Mucosa of stomach (tissue), 1 donor: Measurements from ENCODE around the gene LRP1B.

ENCODE experiments used
- H3K27me3 ChIP-seq: one replicate; pipeline ENCODE4 v1.7.0; 2013; ENCODE audit warnings: mild to moderate bottlenecking, low read length; ENCODE audit not compliant: control insufficient read depth, insufficient read depth
- H3K36me3 ChIP-seq: one replicate; pipeline ENCODE4 v1.7.0; 2013; ENCODE audit warnings: low read length; ENCODE audit not compliant: control insufficient read depth, insufficient read depth
- H3K4me1 ChIP-seq: one replicate; pipeline ENCODE4 v1.7.0; 2013; ENCODE audit warnings: mild to moderate bottlenecking, low read length; ENCODE audit not compliant: control insufficient read depth, insufficient read depth
- H3K4me3 ChIP-seq: one replicate; pipeline ENCODE4 v1.7.0; 2013; ENCODE audit warnings: low read length
- H3K9ac ChIP-seq: one replicate; pipeline ENCODE4 v1.7.0; 2013; ENCODE audit warnings: mild to moderate bottlenecking, low read length, moderate library complexity
- H3K9me3 ChIP-seq: one replicate; pipeline ENCODE4 v1.7.0; 2013; ENCODE audit warnings: mild to moderate bottlenecking, low read length, moderate library complexity; ENCODE audit not compliant: control insufficient read depth
- donor health status: Pancreatic carcinoma.

The LRP1B gene

GRCh38 chr2:140814141-140814540, 1316.7 kb downstream of the LRP1B start:
- H3K36me3 ChIP-seq: no peaks in the 10 kb centered on the region

GRCh38 chr2:140808820-140809219, 1322.0 kb downstream of the LRP1B start:
- Histone ChIP-seq H3K27me3 (no peaks in the 10 kb centered on the region), H3K9me3 (no peaks in the 10 kb centered on the region), H3K9ac (no peak overlapping the region), H3K4me3 (no peak overlapping the region), H3K4me1 (no peaks in the 10 kb centered on the region), H3K36me3 (no peaks in the 10 kb centered on the region)

More at GRCh38 chr2:140814141-140814540, 1316.7 kb downstream of the LRP1B start:
- Histone ChIP-seq H3K4me1 (no peaks in the 10 kb centered on the region), H3K9ac (no peak overlapping the region), H3K27me3 (no peaks in the 10 kb centered on the region), H3K9me3 (no peaks in the 10 kb centered on the region), H3K4me3 (no peak overlapping the region)

GRCh38 chr2:140808211-140808610, 1322.6 kb downstream of the LRP1B start:
- no peak overlapping the region for H3K4me3 ChIP-seq
- H3K4me1 ChIP-seq: no peaks in the 10 kb centered on the region
- H3K27me3 ChIP-seq: no peaks in the 10 kb centered on the region
- H3K9me3 ChIP-seq: no peaks in the 10 kb centered on the region
- no peak overlapping the region for H3K9ac ChIP-seq
- no peaks in the 10 kb centered on the region for H3K36me3 ChIP-seq

GRCh38 chr2:140804700-140805260, 1326.0 kb downstream of the LRP1B start:
- H3K27me3 ChIP-seq: no peaks in the 10 kb centered on the region
- H3K36me3 ChIP-seq: no peaks in the 10 kb centered on the region
- no peak overlapping the region for H3K9ac ChIP-seq
- H3K4me1 ChIP-seq: no peaks in the 10 kb centered on the region
- H3K4me3 ChIP-seq: no peak overlapping the region
- no peaks in the 10 kb centered on the region for H3K9me3 ChIP-seq

- H3K9ac ChIP-seq: no peak overlapping the region
These were observed 1329.5 kb downstream of the LRP1B start for GRCh38 chr2:140801311-140801710.

GRCh38 chr2:140797718-140798117, 1333.1 kb downstream of the LRP1B start:
- no peak overlapping the region for H3K4me3 ChIP-seq
- no peaks in the 10 kb centered on the region for H3K36me3 ChIP-seq
- no peak overlapping the region for H3K9ac ChIP-seq
- no peaks in the 10 kb centered on the region for H3K9me3 ChIP-seq
- H3K4me1 ChIP-seq: no peaks in the 10 kb centered on the region
- H3K27me3 ChIP-seq: no peaks in the 10 kb centered on the region

More at GRCh38 chr2:140801311-140801710, 1329.5 kb downstream of the LRP1B start:
- H3K27me3 ChIP-seq: no peaks in the 10 kb centered on the region
- no peaks in the 10 kb centered on the region for H3K4me1 ChIP-seq
- H3K9me3 ChIP-seq: no peaks in the 10 kb centered on the region
- H3K4me3 ChIP-seq: no peak overlapping the region
- H3K36me3 ChIP-seq: no peaks in the 10 kb centered on the region

- no peaks in the 10 kb centered on the region for H3K36me3 ChIP-seq
- H3K9ac ChIP-seq: no peak overlapping the region
- no peaks in the 10 kb centered on the region for H3K9me3 ChIP-seq
- no peaks in the 10 kb centered on the region for H3K27me3 ChIP-seq
- H3K4me3 ChIP-seq: no peak overlapping the region
- H3K4me1 ChIP-seq: no peaks in the 10 kb centered on the region
These were observed 1339.0 kb downstream of the LRP1B start for GRCh38 chr2:140791802-140792201.

- Histone ChIP-seq H3K27me3 (no peaks in the 10 kb centered on the region), H3K4me1 (no peaks in the 10 kb centered on the region), H3K9ac (no peak overlapping the region), H3K9me3 (no peaks in the 10 kb centered on the region), H3K4me3 (no peak overlapping the region), H3K36me3 (no peaks in the 10 kb centered on the region)
These were observed 1344.2 kb downstream of the LRP1B start for GRCh38 chr2:140786585-140786984.

GRCh38 chr2:140775411-140775810, 1355.4 kb downstream of the LRP1B start:
- H3K4me3 ChIP-seq: no peak overlapping the region
- H3K9me3 ChIP-seq: no peaks in the 10 kb centered on the region
- no peaks in the 10 kb centered on the region for H3K36me3 ChIP-seq
- no peak overlapping the region for H3K9ac ChIP-seq
- H3K4me1 ChIP-seq: no peaks in the 10 kb centered on the region
- H3K27me3 ChIP-seq: no peaks in the 10 kb centered on the region

- Histone ChIP-seq H3K9ac (no peak overlapping the region), H3K36me3 (no peaks in the 10 kb centered on the region), H3K4me1 (no peaks in the 10 kb centered on the region), H3K4me3 (no peak overlapping the region), H3K27me3 (no peaks in the 10 kb centered on the region), H3K9me3 (no peaks in the 10 kb centered on the region)
These were observed 1360.2 kb downstream of the LRP1B start for GRCh38 chr2:140770645-140771044.

- Histone ChIP-seq H3K4me3 (no peak overlapping the region), H3K36me3 (no peaks in the 10 kb centered on the region), H3K4me1 (no peaks in the 10 kb centered on the region), H3K27me3 (no peaks in the 10 kb centered on the region), H3K9ac (no peak overlapping the region), H3K9me3 (no peaks in the 10 kb centered on the region)
These were observed 1369.0 kb downstream of the LRP1B start for GRCh38 chr2:140761807-140762206.

GRCh38 chr2:140759426-140760156, 1371.2 kb downstream of the LRP1B start:
- no peaks in the 10 kb centered on the region for H3K27me3 ChIP-seq
- no peaks in the 10 kb centered on the region for H3K36me3 ChIP-seq
- no peak overlapping the region for H3K4me3 ChIP-seq
- no peaks in the 10 kb centered on the region for H3K4me1 ChIP-seq
- H3K9ac ChIP-seq: no peak overlapping the region
- no peaks in the 10 kb centered on the region for H3K9me3 ChIP-seq
